Measurements from ENCODE around the gene IL16.

- TF ChIP-seq CTCF (IDR thresholded peaks at IDR 0.05 in 2 of 3, conservative IDR thresholded peaks at IDR 0.05 in 1 of 3; ENCODE audit: borderline replicate concordance in 1 of 3, insufficient read depth in 1 of 3, low read depth in 2 of 3, low read length in 2 of 3) (no peak), POLR2A (IDR thresholded peaks at IDR 0.05; ENCODE audit: borderline replicate concordance, extremely low read depth, insufficient read depth, insufficient read length) (no peak)
Observed at GRCh38 chr15:81310480-81310879, 113.8 kb downstream of the IL16 start.

Data from HCT116 (cell line).